Activated naive CD8-positive, alpha-beta T cell treated with anti-CD3 and anti-CD28 coated beads for 36 hours (primary cell): ENCODE measurements around the gene CHST7. TPM values are rescaled to one million over a fixed set of nuclear protein-coding genes. Genes with fewer than 3 reads are reported as not detected.

Source experiments
- DNase-seq: peaks from one replicate; pipeline ENCODE4 v3.0.0; 2021
- H3K27ac Mint-ChIP-seq: one replicate; pipeline ENCODE4 v1.8.0; 2022; ENCODE audit warnings: mild to moderate bottlenecking, moderate library complexity, mixed read lengths
- H3K27me3 Mint-ChIP-seq: one replicate; pipeline ENCODE4 v1.8.0; 2022; ENCODE audit warnings: mild to moderate bottlenecking, mixed read lengths
- H3K36me3 Mint-ChIP-seq: one replicate; pipeline ENCODE4 v1.8.0; 2021; ENCODE audit warnings: mild to moderate bottlenecking, mixed read lengths
- H3K4me1 Mint-ChIP-seq: one replicate; pipeline ENCODE4 v1.8.0; 2021; ENCODE audit warnings: mixed read lengths
- H3K4me3 Mint-ChIP-seq: one replicate; pipeline ENCODE4 v1.8.0; 2022; ENCODE audit warnings: mild to moderate bottlenecking, moderate library complexity, mixed read lengths
- H3K9me3 Mint-ChIP-seq: one replicate; pipeline ENCODE4 v1.8.0; 2022; ENCODE audit warnings: mixed read lengths
- total RNA-seq, 2 experiments: library from RNA; stranded (reverse); gene quantifications; one replicate each; pipeline ENCODE4 v1.2.3, GENCODE V29; 2021

The CHST7 gene
- total RNA-seq, 2 experiments from 2014 or later: 1.5 to 1.7 TPM

DNA sequence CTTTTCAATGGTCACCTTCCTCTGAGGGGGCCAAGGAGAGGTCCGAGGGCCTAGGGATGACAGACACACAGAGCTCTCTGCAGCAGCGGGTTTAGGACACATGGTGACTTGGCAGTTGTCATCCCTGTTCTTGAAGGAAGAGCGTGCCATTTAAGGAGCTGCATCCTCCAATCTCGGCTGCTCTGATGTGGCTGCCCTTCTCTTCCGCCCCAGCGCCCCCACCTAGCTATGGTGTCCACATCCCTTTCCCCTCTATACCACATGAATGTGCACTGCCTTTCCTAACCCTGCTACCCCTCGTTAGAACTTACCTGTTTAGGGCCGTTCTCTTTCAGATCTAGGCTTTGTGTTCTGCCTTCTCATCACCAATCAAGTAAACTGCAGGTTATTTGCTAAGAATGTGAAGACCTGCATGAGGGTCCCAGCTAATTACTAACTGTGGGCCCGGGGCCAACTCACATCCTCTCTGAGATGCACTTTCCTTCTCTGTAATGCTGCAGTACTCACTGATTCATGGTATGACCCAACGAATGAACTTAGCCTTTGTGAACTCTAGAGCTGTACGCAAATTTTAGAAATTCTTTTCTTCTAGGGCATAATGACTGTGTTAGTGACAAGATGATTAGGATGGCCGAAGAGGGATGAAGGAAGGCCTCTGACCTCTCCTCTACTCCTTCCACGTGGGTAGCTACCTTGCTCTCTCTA is 38.2 kb downstream of the CHST7 start:
- no peaks in the 10 kb centered on the region for H3K9me3 Mint-ChIP-seq
- H3K4me1 Mint-ChIP-seq: peaks cover 20% of the 10 kb centered on the region
- H3K36me3 Mint-ChIP-seq: peaks cover 14% of the 10 kb centered on the region
- H3K4me3 Mint-ChIP-seq: no peak overlapping the region
- peaks cover 9% of the 10 kb centered on the region for H3K27me3 Mint-ChIP-seq
- H3K27ac Mint-ChIP-seq: peak overlapping the region; percentile 25
- peak; percentile 2 for DNase-seq

DNA sequence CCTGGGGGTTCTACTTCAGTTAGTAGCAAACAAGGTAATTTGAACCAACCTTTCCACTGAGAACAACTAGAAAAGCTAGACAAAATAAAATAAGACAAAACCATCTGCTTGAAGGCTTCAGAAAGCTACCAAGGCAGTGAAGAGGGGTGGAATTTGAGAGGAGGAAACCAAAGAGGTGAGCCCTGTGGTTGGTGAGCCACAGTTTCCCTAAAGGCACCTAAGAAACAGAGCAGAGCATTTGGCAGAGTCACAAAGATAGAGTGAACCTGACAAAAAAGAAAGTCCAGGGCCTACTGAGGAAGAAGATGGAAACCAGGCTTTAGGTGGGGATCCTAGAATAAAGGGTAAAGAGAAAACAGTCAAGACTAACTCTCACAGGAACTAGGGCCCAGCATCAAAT is 44.3 kb downstream of the CHST7 start:
- Mint-ChIP-seq H3K9me3 (no peaks in the 10 kb centered on the region), H3K4me3 (no peak overlapping the region), H3K36me3 (peaks cover 49% of the 10 kb centered on the region), H3K4me1 (peaks cover 7% of the 10 kb centered on the region), H3K27me3 (peaks cover 33% of the 10 kb centered on the region), H3K27ac (peak overlapping the region; percentile 34)
- DNase-seq: no peak

DNA sequence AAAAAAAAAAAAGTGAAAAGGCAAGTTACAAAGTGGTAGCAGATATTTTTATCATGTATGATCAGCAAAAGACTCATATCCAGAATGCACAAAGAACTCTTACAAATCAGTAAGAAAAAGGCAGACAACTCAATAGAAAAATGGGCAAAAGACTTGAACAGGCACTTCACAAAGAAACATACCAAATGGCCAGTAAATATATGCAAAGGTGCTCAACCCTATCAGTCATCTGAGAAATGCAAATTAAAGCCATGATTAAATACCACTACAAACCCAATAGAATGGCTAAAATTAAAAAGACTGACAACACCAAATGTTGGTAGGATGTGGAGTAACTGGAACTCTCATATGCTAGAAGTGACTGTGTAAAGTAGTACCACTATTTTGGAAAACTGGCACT is 45.4 kb downstream of the CHST7 start:
- H3K4me3 Mint-ChIP-seq: no peak overlapping the region
- peaks cover 3% of the 10 kb centered on the region for H3K4me1 Mint-ChIP-seq
- no peaks in the 10 kb centered on the region for H3K9me3 Mint-ChIP-seq
- peaks cover 24% of the 10 kb centered on the region for H3K27me3 Mint-ChIP-seq
- DNase-seq: no peak
- peaks cover 42% of the 10 kb centered on the region for H3K36me3 Mint-ChIP-seq
- no peak overlapping the region for H3K27ac Mint-ChIP-seq

DNA sequence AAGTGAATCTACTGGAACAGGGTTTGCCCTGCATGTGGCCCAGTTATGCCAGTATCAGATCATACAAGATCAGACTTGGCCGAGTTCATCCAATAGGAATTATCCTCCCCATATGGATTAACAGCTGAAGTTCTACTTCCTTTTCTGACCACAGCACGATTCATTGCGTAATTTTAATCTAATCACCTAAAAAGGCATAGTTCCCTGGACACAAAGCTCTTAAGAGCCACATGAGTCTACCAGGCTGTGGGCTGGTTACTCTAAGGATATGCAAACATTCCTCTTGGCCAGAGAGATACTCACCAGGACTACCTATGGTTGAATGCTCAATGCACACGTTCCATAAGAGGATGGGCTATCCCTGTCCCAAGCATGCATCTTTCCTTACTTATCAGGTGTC is 46.9 kb downstream of the CHST7 start:
- DNase-seq: no peak
- H3K27ac Mint-ChIP-seq: no peak overlapping the region
- no peaks in the 10 kb centered on the region for H3K9me3 Mint-ChIP-seq
- peaks cover 24% of the 10 kb centered on the region for H3K27me3 Mint-ChIP-seq
- H3K4me3 Mint-ChIP-seq: no peak overlapping the region
- H3K4me1 Mint-ChIP-seq: peaks cover 3% of the 10 kb centered on the region
- H3K36me3 Mint-ChIP-seq: peaks cover 40% of the 10 kb centered on the region

DNA sequence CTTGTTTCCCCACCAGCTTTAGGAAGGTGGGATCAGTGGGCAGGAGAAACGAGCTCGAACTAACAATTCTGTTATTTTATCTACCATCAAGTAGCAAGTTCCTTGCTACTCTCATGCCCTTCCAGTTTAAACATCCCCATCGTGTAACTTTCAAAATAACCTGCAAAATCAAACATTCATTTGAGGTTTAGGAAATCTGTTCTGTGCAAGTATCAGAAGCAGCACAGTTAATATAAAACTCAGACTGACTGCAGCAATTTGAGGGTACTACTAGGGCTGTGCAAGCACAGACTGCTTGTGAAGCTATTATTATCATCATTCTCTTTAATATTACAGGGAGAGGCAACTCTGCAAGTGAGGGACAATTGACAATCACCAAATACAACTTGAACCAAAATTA is 48.0 kb downstream of the CHST7 start:
- H3K9me3 Mint-ChIP-seq: no peaks in the 10 kb centered on the region
- H3K27me3 Mint-ChIP-seq: peaks cover 24% of the 10 kb centered on the region
- peaks cover 3% of the 10 kb centered on the region for H3K4me1 Mint-ChIP-seq
- H3K27ac Mint-ChIP-seq: no peak overlapping the region
- H3K4me3 Mint-ChIP-seq: no peak overlapping the region
- DNase-seq: no peak
- peaks cover 44% of the 10 kb centered on the region for H3K36me3 Mint-ChIP-seq

DNA sequence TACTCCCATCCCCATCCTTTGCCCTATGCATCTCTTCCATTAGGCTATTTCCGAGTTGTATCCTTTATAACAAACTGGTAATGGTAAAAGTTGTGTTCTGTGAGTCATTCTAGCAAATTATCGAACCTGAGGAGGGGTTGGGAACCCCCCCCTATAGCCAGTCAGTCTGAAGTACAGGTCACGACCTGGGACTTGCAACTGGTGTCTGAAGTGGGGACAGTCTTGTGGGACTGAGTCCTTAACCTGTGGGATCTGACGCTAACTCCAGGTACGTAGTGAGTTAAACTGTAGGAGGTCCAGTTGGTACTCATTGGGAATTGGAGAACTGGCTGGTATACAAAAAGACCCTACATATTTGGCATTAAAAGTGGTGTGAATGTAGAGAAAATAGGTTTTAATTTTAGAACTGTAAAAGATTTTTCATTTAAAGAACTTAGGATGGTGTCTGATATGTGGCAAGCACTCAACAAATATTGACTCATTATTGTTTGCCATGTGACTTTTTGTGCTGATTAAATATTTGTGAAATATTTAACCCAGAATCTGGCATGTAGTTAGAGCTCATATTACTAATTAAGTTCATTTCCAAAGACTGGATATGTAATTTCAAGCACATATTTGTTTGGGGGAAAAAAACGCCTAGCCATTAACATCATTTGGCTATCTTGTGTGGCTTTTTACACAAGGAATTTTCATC is 50.7 kb downstream of the CHST7 start:
- Mint-ChIP-seq H3K27me3 (peaks cover 11% of the 10 kb centered on the region), H3K4me1 (peaks cover 13% of the 10 kb centered on the region), H3K27ac (no peak overlapping the region), H3K9me3 (peaks cover 1% of the 10 kb centered on the region), H3K4me3 (no peak overlapping the region), H3K36me3 (peaks cover 34% of the 10 kb centered on the region)
- no peak for DNase-seq

DNA sequence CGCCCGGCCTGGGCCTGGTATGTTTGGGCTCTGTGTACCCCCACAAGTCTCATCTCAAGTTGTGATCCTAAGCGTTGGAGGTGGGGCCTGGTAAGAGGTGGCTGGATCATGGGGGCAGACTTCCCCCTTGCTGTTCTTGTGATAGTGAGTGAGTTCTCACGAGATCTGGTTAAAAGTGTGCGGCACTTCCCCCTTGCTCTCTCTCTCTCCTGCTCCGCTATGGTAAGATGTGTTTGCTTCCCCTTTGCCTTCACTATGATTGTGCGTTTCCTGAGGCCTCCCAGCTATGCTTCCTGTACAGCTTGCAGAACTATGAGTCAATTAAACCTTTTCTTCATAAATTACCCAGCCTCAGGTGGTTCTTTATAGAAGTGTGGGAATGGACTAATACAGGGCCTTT is 53.0 kb downstream of the CHST7 start:
- peaks cover 1% of the 10 kb centered on the region for H3K9me3 Mint-ChIP-seq
- H3K4me1 Mint-ChIP-seq: peaks cover 14% of the 10 kb centered on the region
- H3K27ac Mint-ChIP-seq: no peak overlapping the region
- no peak for DNase-seq
- peaks cover 36% of the 10 kb centered on the region for H3K36me3 Mint-ChIP-seq
- H3K27me3 Mint-ChIP-seq: peaks cover 8% of the 10 kb centered on the region
- no peak overlapping the region for H3K4me3 Mint-ChIP-seq

DNA sequence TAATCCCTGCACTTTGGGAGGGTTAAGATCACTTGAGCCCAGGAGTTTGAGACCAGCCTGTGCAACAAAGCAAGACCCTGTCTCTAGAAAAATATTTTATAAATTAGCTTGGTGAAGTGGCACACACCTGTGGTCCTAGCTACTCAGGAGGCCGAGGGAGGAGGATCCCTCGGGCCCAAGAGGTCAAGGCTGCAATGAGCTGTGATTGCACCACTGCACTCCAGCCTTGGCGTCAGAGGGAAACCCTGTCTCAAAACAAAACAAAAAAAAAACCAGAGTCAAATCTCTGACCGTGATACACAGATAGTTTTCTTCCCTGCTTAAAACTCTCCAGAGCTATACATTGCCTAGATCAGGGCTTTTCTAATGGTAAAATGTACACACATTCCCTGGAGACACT is 53.5 kb downstream of the CHST7 start:
- H3K27me3 Mint-ChIP-seq: peaks cover 6% of the 10 kb centered on the region
- no peak overlapping the region for H3K27ac Mint-ChIP-seq
- H3K36me3 Mint-ChIP-seq: peaks cover 37% of the 10 kb centered on the region
- H3K9me3 Mint-ChIP-seq: peaks cover 1% of the 10 kb centered on the region
- DNase-seq: no peak
- H3K4me1 Mint-ChIP-seq: peaks cover 14% of the 10 kb centered on the region
- H3K4me3 Mint-ChIP-seq: no peak overlapping the region

DNA sequence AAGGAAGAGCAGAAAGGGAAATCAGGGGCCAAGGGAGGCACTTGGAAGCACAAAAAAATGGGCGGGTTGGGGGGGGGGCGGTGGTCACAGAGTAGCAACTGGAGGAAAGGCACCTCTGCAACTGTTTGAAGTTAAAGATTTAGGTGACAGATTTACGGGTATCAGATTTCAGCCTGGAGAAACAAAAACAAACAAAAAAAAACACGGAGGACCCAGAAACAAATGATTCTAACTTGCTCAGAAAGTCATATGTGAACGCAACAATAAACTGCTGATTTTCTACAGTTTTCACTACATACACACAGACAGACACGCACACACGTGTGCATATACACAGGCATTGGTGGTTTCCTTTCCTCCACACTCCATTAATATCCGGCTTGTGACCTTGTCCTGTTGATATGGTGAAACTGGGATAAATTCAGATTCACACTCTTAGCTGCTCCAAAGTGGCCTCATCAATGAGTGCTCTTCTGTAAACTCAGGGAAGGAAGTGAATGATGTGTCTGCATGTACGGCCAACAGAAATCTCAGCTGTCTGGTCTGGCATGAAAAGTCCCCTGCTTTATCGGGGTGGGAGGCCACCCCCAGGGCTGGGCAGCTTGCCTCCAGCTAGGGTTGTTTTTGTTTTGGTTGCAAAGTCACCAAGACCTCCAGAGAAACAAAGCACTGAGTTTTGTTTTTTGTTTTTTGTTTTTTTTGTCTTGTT is 54.3 kb downstream of the CHST7 start:
- H3K9me3 Mint-ChIP-seq: peaks cover 2% of the 10 kb centered on the region
- no peak overlapping the region for H3K27ac Mint-ChIP-seq

DNA sequence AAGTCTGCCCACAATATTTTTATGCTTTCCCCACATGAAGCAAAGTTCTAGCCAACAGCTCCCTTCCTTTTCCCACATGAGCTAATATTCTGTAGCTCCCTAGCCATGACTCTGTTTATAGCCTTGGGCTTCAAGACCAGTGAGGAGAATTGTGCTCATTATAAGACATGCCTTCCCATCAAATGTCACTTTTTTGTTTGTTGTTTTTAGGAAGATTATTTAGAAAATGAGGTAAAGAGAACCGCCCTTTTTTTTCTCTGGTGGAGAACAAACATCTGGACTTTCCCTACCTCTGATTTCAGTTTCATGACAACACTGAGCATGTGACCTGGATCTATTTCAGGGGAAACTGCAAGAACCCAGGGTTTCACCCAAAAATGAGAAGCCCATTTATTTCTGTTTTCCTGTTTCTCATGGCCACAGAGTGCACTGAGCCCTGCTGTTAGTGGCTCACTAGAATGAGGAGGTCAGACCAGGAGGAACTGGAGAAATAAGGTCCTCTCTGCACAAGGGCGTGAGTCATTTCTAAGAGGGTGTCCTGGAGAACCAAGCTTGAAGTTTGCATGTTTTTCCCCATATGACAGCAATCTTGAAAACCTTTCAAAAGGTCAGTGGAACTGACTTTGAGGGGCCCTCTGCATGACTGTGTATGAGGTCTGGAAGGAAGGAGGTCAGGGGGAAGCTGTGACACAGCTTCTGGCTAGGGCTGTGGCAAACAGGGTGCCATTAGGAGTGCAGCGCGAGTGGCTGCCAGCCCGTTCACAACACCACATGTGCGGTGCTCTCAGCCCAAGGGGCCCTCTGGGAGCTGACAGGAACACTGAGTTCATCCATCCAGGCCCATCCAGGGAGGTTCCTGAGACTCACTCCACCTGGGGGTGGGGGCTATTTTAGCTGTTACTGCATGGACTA is 55.2 kb downstream of the CHST7 start:
- Mint-ChIP-seq H3K27me3 (peaks cover 2% of the 10 kb centered on the region), H3K36me3 (peaks cover 40% of the 10 kb centered on the region), H3K4me1 (peaks cover 14% of the 10 kb centered on the region), H3K9me3 (peaks cover 2% of the 10 kb centered on the region), H3K27ac (peak overlapping the region; percentile 69), H3K4me3 (no peak overlapping the region)
- peak; percentile 34 for DNase-seq

More for the DNA sequence above, 54.3 kb downstream of the CHST7 start:
- Mint-ChIP-seq H3K4me3 (no peak overlapping the region), H3K4me1 (peaks cover 14% of the 10 kb centered on the region), H3K27me3 (peaks cover 3% of the 10 kb centered on the region), H3K36me3 (peaks cover 40% of the 10 kb centered on the region)
- no peak for DNase-seq

DNA sequence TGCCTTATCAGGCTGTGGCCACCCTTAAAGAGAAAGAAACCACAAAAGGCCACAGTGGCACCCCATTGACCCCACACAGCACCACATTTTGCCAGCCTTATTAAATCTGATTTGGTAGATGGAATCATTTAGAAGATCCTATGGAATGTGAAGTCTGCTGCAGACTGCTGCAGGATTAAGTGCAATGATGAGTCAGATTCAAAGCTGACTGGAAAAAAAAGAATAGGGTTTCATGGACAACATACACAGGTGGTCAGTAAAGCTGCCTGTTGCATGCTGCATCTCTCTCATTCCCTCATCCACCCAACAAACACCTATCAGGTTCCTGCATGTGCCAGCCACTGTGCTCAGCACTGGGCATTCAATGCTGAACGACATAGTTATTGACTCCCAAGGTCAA is 56.6 kb downstream of the CHST7 start:
- Mint-ChIP-seq H3K36me3 (peaks cover 44% of the 10 kb centered on the region), H3K9me3 (peaks cover 2% of the 10 kb centered on the region), H3K27me3 (peaks cover 2% of the 10 kb centered on the region), H3K4me3 (no peak overlapping the region), H3K27ac (no peak overlapping the region), H3K4me1 (peaks cover 21% of the 10 kb centered on the region)
- no peak for DNase-seq

DNA sequence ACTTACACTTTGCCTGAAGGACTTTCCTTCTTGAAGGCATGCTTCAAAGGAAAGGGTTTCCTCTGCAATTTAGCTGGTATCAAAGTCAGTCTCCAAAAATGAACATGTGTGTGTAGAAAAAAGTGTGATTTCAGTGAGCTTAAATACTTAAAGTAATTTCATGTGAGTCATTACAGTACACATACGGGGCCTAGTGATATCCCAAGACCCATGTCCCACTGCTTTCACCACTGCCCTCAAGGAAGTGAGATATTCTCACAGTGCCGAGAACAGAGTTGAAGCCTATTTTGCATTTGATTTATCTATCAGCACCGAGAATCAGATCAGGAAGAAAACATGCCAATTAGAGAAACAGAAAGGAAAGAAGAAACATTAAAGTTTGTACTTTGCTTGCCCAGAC is 61.0 kb downstream of the CHST7 start:
- peaks cover 2% of the 10 kb centered on the region for H3K27me3 Mint-ChIP-seq
- DNase-seq: no peak
- H3K4me1 Mint-ChIP-seq: peaks cover 21% of the 10 kb centered on the region
- H3K4me3 Mint-ChIP-seq: no peak overlapping the region
- peaks cover 29% of the 10 kb centered on the region for H3K36me3 Mint-ChIP-seq
- H3K9me3 Mint-ChIP-seq: peaks cover 1% of the 10 kb centered on the region
- H3K27ac Mint-ChIP-seq: no peak overlapping the region

DNA sequence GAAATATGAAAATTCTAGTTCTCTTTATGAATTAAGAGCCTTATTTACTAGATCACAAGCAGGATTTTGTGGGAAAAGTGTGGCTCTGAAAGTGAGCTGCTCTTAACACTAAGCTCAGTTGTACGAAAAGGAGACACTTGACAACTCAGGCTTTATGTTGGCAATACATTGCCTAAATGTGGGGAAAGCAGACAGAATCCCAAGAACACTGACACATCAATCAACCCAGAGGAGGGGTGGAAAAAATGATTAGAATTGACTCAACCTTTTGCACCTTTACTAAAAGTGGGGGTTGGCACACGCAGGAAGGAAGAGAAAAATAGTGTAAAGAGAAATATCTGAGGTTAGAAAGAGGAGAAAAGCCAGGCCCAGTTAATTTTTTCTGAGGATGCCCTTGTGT is 61.6 kb downstream of the CHST7 start:
- Mint-ChIP-seq H3K27me3 (peaks cover 2% of the 10 kb centered on the region), H3K4me3 (peak overlapping the region; percentile 4), H3K4me1 (peaks cover 21% of the 10 kb centered on the region), H3K27ac (peak overlapping the region; percentile 31), H3K9me3 (peaks cover 1% of the 10 kb centered on the region), H3K36me3 (peaks cover 26% of the 10 kb centered on the region)
- no peak for DNase-seq

DNA sequence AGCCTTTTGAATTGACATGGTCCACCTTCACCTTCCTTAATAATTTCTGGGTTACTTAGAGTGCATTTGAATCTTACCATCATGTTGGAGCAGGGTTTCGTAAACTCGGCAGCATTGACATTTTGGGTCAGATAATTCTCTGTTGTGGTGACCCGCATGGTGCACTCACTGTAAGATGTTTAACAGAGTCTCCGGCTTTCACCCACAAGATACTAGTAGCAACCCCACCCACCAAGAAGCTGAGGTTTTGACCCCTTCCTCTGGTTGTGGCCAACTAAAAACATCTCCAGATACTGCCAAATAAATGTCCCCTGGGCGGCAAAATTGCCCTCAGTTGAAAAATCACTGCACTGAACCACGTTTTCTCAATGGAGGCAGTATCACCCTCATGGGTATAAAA is 62.7 kb downstream of the CHST7 start:
- Mint-ChIP-seq H3K27ac (no peak overlapping the region), H3K4me1 (peaks cover 21% of the 10 kb centered on the region), H3K36me3 (peaks cover 18% of the 10 kb centered on the region), H3K4me3 (no peak overlapping the region), H3K27me3 (peaks cover 2% of the 10 kb centered on the region), H3K9me3 (peaks cover 1% of the 10 kb centered on the region)
- no peak for DNase-seq
